Keratinocyte (primary cell): ENCODE data around the gene PABPC3. TPM values are rescaled to one million over a fixed set of nuclear protein-coding genes. Genes with fewer than 3 reads are reported as not detected.

Experiments
- DNase-seq: peaks from one replicate; pipeline ENCODE4 v3.0.0-alpha.2; 2011; ENCODE audit warnings: low read depth, missing footprints, low spot score
- FAIRE-seq: peaks from 2 replicates; lab custom pipeline; 2011; peaks lifted over from hg19 to GRCh38; lab: Jason Lieb, UNC
- H2AFZ ChIP-seq: 2 replicates; pipeline ENCODE4 v1.6.0; 2012; ENCODE audit warnings: low read length, control low read depth, inconsistent platforms; ENCODE audit not compliant: control insufficient read depth
- H3K27ac ChIP-seq: 2 replicates; pipeline ENCODE4 v1.5.1; 2011; ENCODE audit warnings: low read length; ENCODE audit not compliant: control insufficient read depth, insufficient read depth
- H3K27me3 ChIP-seq: 3 replicates; pipeline ENCODE4 v1.6.0; 2011; ENCODE audit warnings: low read length; ENCODE audit not compliant: control insufficient read depth, insufficient read depth; ENCODE audit errors: extremely low read depth
- H3K36me3 ChIP-seq, 2 experiments: 2 replicates in 1 of 2; 3 replicates in 1 of 2; pipeline ENCODE4 v1.5.1; 2011; ENCODE audit warnings: low read length in 2 of 2, mild to moderate bottlenecking in 1 of 2; ENCODE audit not compliant: control insufficient read depth in 2 of 2, insufficient read depth in 2 of 2; ENCODE audit errors: extremely low read depth in 1 of 2
- H3K4me1 ChIP-seq: 3 replicates; pipeline ENCODE4 v1.5.1; 2011; ENCODE audit warnings: low read length; ENCODE audit not compliant: control insufficient read depth, insufficient read depth; ENCODE audit errors: extremely low read depth
- H3K4me2 ChIP-seq: 3 replicates; pipeline ENCODE4 v1.6.0; 2011; ENCODE audit warnings: low read depth, low read length; ENCODE audit not compliant: control insufficient read depth, insufficient read depth; ENCODE audit errors: extremely low read depth
- H3K4me3 ChIP-seq, 3 experiments: fragments of 200-600 bp in 1 of 3; sonication (generic) in 1 of 3; 2 replicates in 2 of 3; 3 replicates in 1 of 3; pipeline ENCODE4 v1.5.1; 2011 to 2016; ENCODE audit warnings: low read length in 3 of 3, mild to moderate bottlenecking in 3 of 3, control low read depth in 2 of 3, inconsistent platforms in 1 of 3, low read depth in 1 of 3, mixed read lengths in 1 of 3, mixed run types in 1 of 3, moderate library complexity in 1 of 3; ENCODE audit not compliant: control insufficient read depth in 2 of 3, insufficient read depth in 2 of 3; ENCODE audit errors: extremely low read depth in 1 of 3
- H3K79me2 ChIP-seq: 2 replicates; pipeline ENCODE4 v1.6.0; 2012; ENCODE audit warnings: low read length; ENCODE audit not compliant: control insufficient read depth, insufficient read depth
- H3K9ac ChIP-seq: 3 replicates; pipeline ENCODE4 v1.6.0; 2011; ENCODE audit warnings: low read length; ENCODE audit not compliant: control insufficient read depth, insufficient read depth; ENCODE audit errors: extremely low read depth
- H3K9me1 ChIP-seq: 3 replicates; pipeline ENCODE4 v1.6.0; 2011; ENCODE audit warnings: low read length; ENCODE audit not compliant: control insufficient read depth, insufficient read depth; ENCODE audit errors: extremely low read depth
- H3K9me3 ChIP-seq: 2 replicates; pipeline ENCODE4 v1.5.1; 2012; ENCODE audit warnings: low read depth, low read length; ENCODE audit not compliant: control insufficient read depth
- H4K20me1 ChIP-seq: 3 replicates; pipeline ENCODE4 v1.6.0; 2011; ENCODE audit warnings: low read length; ENCODE audit not compliant: control insufficient read depth, insufficient read depth; ENCODE audit errors: extremely low read depth
- CTCF ChIP-seq, 3 experiments: IDR thresholded peaks in 1 of 3; conservative IDR thresholded peaks in 1 of 3; optimal IDR thresholded peaks in 1 of 3; 2 replicates in 2 of 3; 3 replicates in 1 of 3; pipeline versions ENCODE3 to v1.5.1; 2011; ENCODE audit warnings: low read length in 3 of 3, mild to moderate bottlenecking in 3 of 3, moderate library complexity in 2 of 3, control low read depth in 1 of 3, inconsistent platforms in 1 of 3; ENCODE audit not compliant: insufficient read depth in 2 of 3; ENCODE audit errors: extremely low read depth in 1 of 3
- EZH2 ChIP-seq: IDR thresholded peaks from one replicate; pipeline ENCODE4 v1.6.1; 2012; ENCODE audit warnings: inconsistent platforms, mild to moderate bottlenecking, low read length, moderate library complexity
- dilution Hi-C: fragments of 300-500 bp; cut with MboI; formaldehyde crosslinking; loops from one replicate; pipeline ENCODE4 v1.7.0; 2020; ENCODE audit warnings: low sequenced_read_pairs; ENCODE audit not compliant: extremely low pct_ligation_motif_present
- polyA plus RNA-seq, 5 experiments: library from polyadenylated mRNA; depleted of rRNA in 3 of 5; stranded (reverse) in 3 of 5; stranded (forward) in 1 of 5; unstranded in 1 of 5; fragments of >200 nt; gene quantifications; 1 replicate in 1 of 5; 2 replicates in 3 of 5; 3 replicates in 1 of 5; pipeline versions ENCODE4 v1.2.1 to v1.2.3, GENCODE V29; 2011 to 2012; ENCODE audit warnings: missing spikeins in 2 of 5, low read depth in 1 of 5, low replicate concordance in 1 of 5

The PABPC3 gene
- polyA plus RNA-seq, 1 donor (not counting 4 experiments of a cell fraction or from before 2014, with no cell fraction given) = 0.31 TPM

DNA sequence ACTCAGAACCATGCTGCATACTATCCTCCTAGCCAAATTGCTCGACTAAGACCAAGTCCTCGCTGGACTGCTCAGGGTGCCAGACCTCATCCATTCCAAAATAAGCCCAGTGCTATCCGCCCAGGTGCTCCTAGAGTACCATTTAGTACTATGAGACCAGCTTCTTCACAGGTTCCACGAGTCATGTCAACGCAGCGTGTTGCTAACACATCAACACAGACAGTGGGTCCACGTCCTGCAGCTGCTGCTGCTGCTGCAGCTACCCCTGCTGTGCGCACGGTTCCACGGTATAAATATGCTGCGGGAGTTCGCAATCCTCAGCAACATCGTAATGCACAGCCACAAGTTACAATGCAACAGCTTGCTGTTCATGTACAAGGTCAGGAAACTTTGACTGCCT is 1.5 kb downstream of the PABPC3 start:
- Histone ChIP-seq H3K4me1 (no peaks in the 10 kb centered on the region), H4K20me1 (no peaks in the 10 kb centered on the region), H3K9me3 (no peaks in the 10 kb centered on the region), H3K79me2 (no peaks in the 10 kb centered on the region), H2AFZ (no peak overlapping the region), H3K4me3 (no peak overlapping the region), H3K9me1 (no peaks in the 10 kb centered on the region), H3K4me2 (no peak overlapping the region), H3K36me3 (no peaks in the 10 kb centered on the region), H3K27ac (no peak overlapping the region), H3K9ac (no peak overlapping the region), H3K27me3 (peaks cover 11% of the 10 kb centered on the region)
- TF ChIP-seq CTCF (optimal IDR thresholded peaks at IDR 0.05 in 1 of 3, IDR thresholded peaks at IDR 0.05 in 1 of 3, conservative IDR thresholded peaks at IDR 0.05 in 1 of 3; ENCODE audit: extremely low read depth in 1 of 3, insufficient read depth in 2 of 3, low read length in 3 of 3) (no peak), EZH2 (no peak)
- dilution Hi-C loops = no loop called here
- no peak for FAIRE-seq
- DNase-seq = no peak

- Histone ChIP-seq H3K9me1 (no peaks in the 10 kb centered on the region), H3K4me2 (no peak overlapping the region), H3K9ac (no peak overlapping the region), H3K27ac (no peak overlapping the region), H3K79me2 (no peaks in the 10 kb centered on the region), H3K36me3 (no peaks in the 10 kb centered on the region), H3K4me3 (no peak overlapping the region), H3K9me3 (no peaks in the 10 kb centered on the region), H3K27me3 (no peaks in the 10 kb centered on the region), H2AFZ (no peak overlapping the region), H4K20me1 (no peaks in the 10 kb centered on the region), H3K4me1 (no peaks in the 10 kb centered on the region)
- TF ChIP-seq EZH2 (no peak), CTCF (optimal IDR thresholded peaks at IDR 0.05 in 1 of 3, IDR thresholded peaks at IDR 0.05 in 1 of 3, conservative IDR thresholded peaks at IDR 0.05 in 1 of 3; ENCODE audit: extremely low read depth in 1 of 3, insufficient read depth in 2 of 3, low read length in 3 of 3) (no peak)
- dilution Hi-C loops = no loop called here
- FAIRE-seq = no peak
- DNase-seq = no peak
These were observed 7.8 kb downstream of the PABPC3 start for GRCh38 chr13:25103711-25104110.
